ENCODE results near the gene ATP2B3. TPM values are rescaled to one million over a fixed set of nuclear protein-coding genes. Genes with fewer than 3 reads are reported as not detected.

The ATP2B3 gene
- total and polyA plus RNA-seq, 9 of the 15 experiments (the other 6 are each of a cell fraction or from before 2014, with no cell fraction given), result 0.04 TPM; not detected in 8

DNA sequence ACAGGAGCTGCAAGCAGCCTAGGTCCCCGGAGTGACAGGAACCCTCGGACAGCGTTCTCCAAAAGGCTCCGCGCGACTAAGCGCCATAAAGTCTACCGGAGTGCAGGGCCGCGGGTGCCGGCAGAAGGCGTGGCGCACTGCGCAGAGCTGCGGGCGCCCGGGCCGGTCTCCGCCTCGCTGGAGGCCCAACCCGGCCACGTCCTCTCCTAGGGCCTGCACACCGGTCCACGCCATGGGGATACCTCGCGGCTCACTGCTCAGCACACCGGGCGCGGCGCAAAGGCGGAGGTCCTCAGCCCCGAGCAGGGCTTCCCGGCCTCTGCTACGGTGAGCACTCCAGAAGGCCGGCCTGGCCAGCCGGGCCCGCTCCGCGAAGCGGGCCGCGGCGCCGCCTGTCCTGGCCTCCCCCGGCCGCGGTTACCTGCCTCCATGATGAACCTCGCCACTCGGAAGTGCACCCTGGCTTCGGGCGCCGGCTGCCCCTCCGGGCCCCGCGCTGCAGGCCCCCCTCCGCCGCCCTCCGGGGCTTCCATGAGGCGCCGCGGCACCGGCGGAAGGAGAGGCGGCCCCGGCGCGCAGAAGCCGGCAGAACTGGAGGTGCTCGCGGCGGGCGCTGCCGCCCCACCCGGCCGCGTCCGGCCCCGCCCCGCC lies 81.2 kb downstream of the ATP2B3 start, which contains the start of gene CCNQ (continued):
- TF ChIP-seq ETV5 (CRISPR knock-in tag; IDR thresholded peaks at IDR 0.05; ENCODE audit: low read depth) (no peak), KAT8 (IDR thresholded peaks at IDR 0.05; ENCODE audit: low read depth) (no peak), BRD9 (IDR thresholded peaks at IDR 0.05; ENCODE audit: low read depth, partially characterized antibody) (no peak), ZNF586 (CRISPR knock-in tag; conservative IDR thresholded peaks at IDR 0.05) (no peak), MCM7 (IDR thresholded peaks at IDR 0.05) (no peak), PTTG1 (tag; IDR thresholded peaks at IDR 0.05; ENCODE audit: low read depth) (no peak)
- TF ChIP-seq, protein P1, sequence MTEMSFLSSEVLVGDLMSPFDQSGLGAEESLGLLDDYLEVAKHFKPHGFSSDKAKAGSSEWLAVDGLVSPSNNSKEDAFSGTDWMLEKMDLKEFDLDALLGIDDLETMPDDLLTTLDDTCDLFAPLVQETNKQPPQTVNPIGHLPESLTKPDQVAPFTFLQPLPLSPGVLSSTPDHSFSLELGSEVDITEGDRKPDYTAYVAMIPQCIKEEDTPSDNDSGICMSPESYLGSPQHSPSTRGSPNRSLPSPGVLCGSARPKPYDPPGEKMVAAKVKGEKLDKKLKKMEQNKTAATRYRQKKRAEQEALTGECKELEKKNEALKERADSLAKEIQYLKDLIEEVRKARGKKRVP (CRISPR knock-in tag; IDR thresholded peaks at IDR 0.05), result no peak
- TF ChIP-seq, protein P2, sequence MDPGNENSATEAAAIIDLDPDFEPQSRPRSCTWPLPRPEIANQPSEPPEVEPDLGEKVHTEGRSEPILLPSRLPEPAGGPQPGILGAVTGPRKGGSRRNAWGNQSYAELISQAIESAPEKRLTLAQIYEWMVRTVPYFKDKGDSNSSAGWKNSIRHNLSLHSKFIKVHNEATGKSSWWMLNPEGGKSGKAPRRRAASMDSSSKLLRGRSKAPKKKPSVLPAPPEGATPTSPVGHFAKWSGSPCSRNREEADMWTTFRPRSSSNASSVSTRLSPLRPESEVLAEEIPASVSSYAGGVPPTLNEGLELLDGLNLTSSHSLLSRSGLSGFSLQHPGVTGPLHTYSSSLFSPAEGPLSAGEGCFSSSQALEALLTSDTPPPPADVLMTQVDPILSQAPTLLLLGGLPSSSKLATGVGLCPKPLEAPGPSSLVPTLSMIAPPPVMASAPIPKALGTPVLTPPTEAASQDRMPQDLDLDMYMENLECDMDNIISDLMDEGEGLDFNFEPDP (CRISPR knock-in tag; IDR thresholded peaks at IDR 0.05), result no peak
- TF ChIP-seq, protein P3, sequence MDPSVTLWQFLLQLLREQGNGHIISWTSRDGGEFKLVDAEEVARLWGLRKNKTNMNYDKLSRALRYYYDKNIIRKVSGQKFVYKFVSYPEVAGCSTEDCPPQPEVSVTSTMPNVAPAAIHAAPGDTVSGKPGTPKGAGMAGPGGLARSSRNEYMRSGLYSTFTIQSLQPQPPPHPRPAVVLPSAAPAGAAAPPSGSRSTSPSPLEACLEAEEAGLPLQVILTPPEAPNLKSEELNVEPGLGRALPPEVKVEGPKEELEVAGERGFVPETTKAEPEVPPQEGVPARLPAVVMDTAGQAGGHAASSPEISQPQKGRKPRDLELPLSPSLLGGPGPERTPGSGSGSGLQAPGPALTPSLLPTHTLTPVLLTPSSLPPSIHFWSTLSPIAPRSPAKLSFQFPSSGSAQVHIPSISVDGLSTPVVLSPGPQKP (CRISPR knock-in tag; IDR thresholded peaks at IDR 0.05), result no peak
- TF ChIP-seq, protein P4, sequence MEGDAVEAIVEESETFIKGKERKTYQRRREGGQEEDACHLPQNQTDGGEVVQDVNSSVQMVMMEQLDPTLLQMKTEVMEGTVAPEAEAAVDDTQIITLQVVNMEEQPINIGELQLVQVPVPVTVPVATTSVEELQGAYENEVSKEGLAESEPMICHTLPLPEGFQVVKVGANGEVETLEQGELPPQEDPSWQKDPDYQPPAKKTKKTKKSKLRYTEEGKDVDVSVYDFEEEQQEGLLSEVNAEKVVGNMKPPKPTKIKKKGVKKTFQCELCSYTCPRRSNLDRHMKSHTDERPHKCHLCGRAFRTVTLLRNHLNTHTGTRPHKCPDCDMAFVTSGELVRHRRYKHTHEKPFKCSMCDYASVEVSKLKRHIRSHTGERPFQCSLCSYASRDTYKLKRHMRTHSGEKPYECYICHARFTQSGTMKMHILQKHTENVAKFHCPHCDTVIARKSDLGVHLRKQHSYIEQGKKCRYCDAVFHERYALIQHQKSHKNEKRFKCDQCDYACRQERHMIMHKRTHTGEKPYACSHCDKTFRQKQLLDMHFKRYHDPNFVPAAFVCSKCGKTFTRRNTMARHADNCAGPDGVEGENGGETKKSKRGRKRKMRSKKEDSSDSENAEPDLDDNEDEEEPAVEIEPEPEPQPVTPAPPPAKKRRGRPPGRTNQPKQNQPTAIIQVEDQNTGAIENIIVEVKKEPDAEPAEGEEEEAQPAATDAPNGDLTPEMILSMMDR (IDR thresholded peaks at IDR 0.05 in 2 of 3, conservative IDR thresholded peaks at IDR 0.05 in 1 of 3; ENCODE audit: insufficient read depth in 2 of 3, low read depth in 1 of 3, low read length in 3 of 3), result no peak
- TF ChIP-seq, protein P5, sequence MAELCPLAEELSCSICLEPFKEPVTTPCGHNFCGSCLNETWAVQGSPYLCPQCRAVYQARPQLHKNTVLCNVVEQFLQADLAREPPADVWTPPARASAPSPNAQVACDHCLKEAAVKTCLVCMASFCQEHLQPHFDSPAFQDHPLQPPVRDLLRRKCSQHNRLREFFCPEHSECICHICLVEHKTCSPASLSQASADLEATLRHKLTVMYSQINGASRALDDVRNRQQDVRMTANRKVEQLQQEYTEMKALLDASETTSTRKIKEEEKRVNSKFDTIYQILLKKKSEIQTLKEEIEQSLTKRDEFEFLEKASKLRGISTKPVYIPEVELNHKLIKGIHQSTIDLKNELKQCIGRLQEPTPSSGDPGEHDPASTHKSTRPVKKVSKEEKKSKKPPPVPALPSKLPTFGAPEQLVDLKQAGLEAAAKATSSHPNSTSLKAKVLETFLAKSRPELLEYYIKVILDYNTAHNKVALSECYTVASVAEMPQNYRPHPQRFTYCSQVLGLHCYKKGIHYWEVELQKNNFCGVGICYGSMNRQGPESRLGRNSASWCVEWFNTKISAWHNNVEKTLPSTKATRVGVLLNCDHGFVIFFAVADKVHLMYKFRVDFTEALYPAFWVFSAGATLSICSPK (IDR thresholded peaks at IDR 0.05; ENCODE audit: borderline replicate concordance), result no peak

All from K562 (cell line).